GM10248 (cell line): ENCODE results near the gene KLHL3.

Experiments
- CTCF ChIA-PET: fragments of 300-600 bp; sonication (Branson Sonifier 250); formaldehyde crosslinking; extraction: SDS; loops from one replicate; lab custom pipeline; 2021; ENCODE audit warnings: antibody characterized with exemption; lab: Yijun Ruan, JAX
- POLR2A ChIA-PET: fragments of 350-650 bp; sonication (Branson Sonifier 250); formaldehyde crosslinking; extraction: SDS; loops from one replicate; lab custom pipeline; 2020; ENCODE audit warnings: antibody characterized with exemption; lab: Yijun Ruan, JAX
- DNase-seq: peaks from one replicate; pipeline ENCODE4 v3.0.0; 2012; ENCODE audit errors: extremely low spot score
- CTCF ChIP-seq: IDR thresholded peaks from 2 replicates; pipeline ENCODE4 v1.5.1; 2012; ENCODE audit warnings: mild to moderate bottlenecking, low read depth; ENCODE audit errors: extremely low read depth, missing control alignments, control extremely low read depth

Gene KLHL3

DNA sequence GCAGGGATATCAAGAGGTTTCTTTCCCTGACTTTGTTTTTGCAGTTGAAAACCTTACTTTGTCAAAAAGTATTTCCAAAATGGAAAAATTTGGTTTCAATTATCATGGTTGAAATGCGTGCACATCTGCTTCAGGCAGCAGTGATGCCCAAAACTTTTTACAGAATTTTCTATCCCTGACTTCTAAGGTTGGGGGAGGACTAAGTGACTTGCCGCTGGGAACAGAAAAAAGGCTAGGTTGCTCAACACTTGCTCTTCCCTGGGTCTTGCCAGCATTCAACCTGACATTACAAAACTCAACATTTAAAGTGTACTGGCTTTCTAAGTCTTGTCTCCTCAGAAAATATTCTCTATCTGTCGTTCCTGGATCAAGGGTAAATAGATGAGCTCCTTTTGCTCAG is 4.7 kb downstream of the KLHL3 start:
- ChIA-PET CTCF (interaction anchor here (1.2 to 3.9 kb wide), 5 partner anchors 11 to 101 kb away, joined by 4 to 22 read pairs (median 11); no protein-coding TSS in a partner anchor), POLR2A (no interaction called here)
- TF ChIP-seq CTCF, result no peak
- DNase-seq, result no peak

DNA sequence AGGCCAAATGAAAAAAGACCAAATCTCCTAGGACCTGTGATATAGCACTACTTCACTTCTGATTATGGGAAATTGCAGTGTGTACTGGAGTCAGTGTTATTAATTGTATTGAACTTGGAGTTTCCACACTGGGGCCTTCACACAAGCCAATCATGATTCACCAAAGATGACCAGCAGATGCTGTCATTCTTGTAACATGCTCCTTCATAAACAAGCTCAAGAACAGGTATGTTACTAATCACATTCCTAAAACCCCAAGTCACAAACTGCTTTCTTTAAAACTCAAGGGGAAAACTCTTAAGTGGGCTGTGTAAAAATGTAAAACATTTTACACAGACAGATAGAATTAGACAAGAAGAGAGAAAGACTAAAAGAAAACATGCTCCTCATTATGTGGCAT is 5.6 kb downstream of the KLHL3 start:
- ChIA-PET POLR2A (no interaction called here), CTCF (interaction anchor here (1.0 to 3.9 kb wide), 4 partner anchors 11 to 100 kb away, joined by 4 to 22 read pairs (median 8); no protein-coding TSS in a partner anchor)
- DNase-seq, result no peak
- TF ChIP-seq CTCF, result no peak

DNA sequence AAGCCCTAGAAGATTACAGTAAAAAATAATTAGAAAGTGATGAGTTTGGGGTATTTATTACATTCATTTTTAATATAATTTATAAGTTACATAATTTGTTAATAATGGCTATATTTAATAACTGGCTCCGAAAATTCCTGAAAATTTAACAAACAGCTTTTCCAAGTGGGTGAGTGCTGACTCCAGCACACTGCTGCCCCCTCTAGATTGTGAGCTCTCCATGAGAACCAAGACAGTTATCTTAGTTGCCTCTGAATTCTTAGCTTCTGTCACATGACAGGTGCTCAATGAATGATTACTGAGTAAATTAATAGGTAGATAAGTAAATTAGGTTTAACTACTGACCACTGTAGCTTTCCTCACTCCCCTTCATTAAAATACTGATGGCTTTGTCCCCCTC is 7.8 kb downstream of the KLHL3 start:
- no peak for DNase-seq
- no peak for TF ChIP-seq CTCF
- ChIA-PET POLR2A (no interaction called here), CTCF (interaction anchor here (0.7 to 2.8 kb wide), 8 partner anchors 9 to 98 kb away, joined by 3 to 17 read pairs (median 6); partner anchors contain the start of gene KLHL3)

DNA sequence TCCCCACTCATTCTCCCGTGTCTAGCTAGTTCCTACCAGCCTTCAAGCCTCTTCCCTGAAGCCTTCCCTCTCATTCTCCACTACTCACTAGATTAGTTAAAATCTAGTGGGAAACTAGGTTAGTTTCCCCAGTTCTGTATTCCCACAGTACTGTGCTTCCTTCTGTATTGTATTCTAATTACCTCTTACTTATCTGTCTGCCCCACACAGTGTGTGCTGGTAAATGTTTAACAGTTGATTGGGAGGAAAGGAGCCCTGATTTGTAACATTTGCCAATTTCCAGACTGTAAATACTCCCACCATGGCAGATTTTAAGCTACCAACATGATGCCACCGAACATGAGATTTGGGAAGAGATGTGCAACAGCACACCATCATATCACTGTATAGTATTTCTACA is 8.3 kb downstream of the KLHL3 start:
- DNase-seq, result no peak
- POLR2A ChIA-PET, result no interaction called here
- CTCF ChIA-PET, result interaction anchor here (0.7 to 2.8 kb wide), 8 partner anchors 9 to 98 kb away, joined by 3 to 17 read pairs (median 6); partner anchors contain the start of gene KLHL3
- no peak for TF ChIP-seq CTCF

DNA sequence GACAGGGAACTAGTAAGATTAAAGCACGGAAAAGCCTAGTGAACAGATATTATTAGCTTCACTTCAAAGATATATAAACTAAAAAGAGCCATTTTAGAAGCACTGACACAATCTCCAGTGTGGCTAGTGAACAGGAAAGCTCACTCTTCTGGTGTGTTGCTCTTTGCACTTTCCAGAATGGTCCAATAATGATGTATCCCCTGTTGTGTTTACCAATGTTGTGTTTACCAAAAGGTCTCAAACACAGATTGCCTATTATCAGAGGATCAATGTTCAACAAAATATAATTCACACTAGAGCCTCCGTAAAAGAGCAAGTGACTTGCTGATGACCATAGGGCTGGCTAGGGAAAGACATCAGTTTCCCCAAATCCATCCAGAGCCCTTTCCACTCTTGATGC is 11.6 kb downstream of the KLHL3 start:
- CTCF ChIA-PET, result no interaction called here
- POLR2A ChIA-PET, result no interaction called here
- no peak for DNase-seq
- TF ChIP-seq CTCF, result no peak

GRCh38 chr5:137718611-137719010 is 17.3 kb downstream of the KLHL3 start:
- no peak for DNase-seq
- ChIA-PET POLR2A (no interaction called here), CTCF (interaction anchor here (0.8 to 3.3 kb wide), 5 partner anchors 10 to 59 kb away, joined by 3 to 13 read pairs (median 5); no protein-coding TSS in a partner anchor)
- no peak for TF ChIP-seq CTCF
